Neural cell (in vitro differentiated cells): ENCODE measurements around the gene DCT.

Experiments
- CTCF ChIP-seq: fragments of 450-650 bp; IDR thresholded peaks from 2 replicates; pipeline ENCODE4 v1.5.1; 2014; ENCODE audit warnings: antibody characterized with exemption, mild to moderate bottlenecking, moderate library complexity; ENCODE audit not compliant: poor library complexity, severe bottlenecking
- EP300 ChIP-seq: fragments of 450-650 bp; conservative IDR thresholded peaks from 2 replicates; pipeline ENCODE4 v1.6.1; 2014; ENCODE audit warnings: antibody characterized with exemption, mild to moderate bottlenecking, moderate library complexity; ENCODE audit not compliant: poor library complexity, severe bottlenecking
- EZH2 ChIP-seq: fragments of 200-600, 300-800 bp; shearing (Covaris generic), sonication (generic); IDR thresholded peaks from 2 replicates; pipeline ENCODE4 v1.6.1; 2014; ENCODE audit warnings: antibody characterized with exemption, low read length, borderline replicate concordance, mild to moderate bottlenecking; ENCODE audit not compliant: insufficient read depth, poor library complexity, severe bottlenecking
- MXI1 ChIP-seq: fragments of 450-650 bp; conservative IDR thresholded peaks from 2 replicates; pipeline ENCODE4 v1.6.1; 2014; ENCODE audit warnings: antibody characterized with exemption, mild to moderate bottlenecking; ENCODE audit not compliant: poor library complexity, severe bottlenecking
- POLR2AphosphoS5 ChIP-seq: IDR thresholded peaks from 2 replicates; pipeline ENCODE4 v1.6.1; 2012
- RAD21 ChIP-seq: fragments of 450-650 bp; conservative IDR thresholded peaks from 2 replicates; pipeline ENCODE4 v1.6.1; 2014; ENCODE audit warnings: antibody characterized with exemption, mild to moderate bottlenecking, moderate library complexity
- REST ChIP-seq: IDR thresholded peaks from 2 replicates; pipeline ENCODE4 v1.6.1; 2012; ENCODE audit warnings: borderline replicate concordance
- SMC3 ChIP-seq: fragments of 450-650 bp; conservative IDR thresholded peaks from 2 replicates; pipeline ENCODE4 v1.6.1; 2014; ENCODE audit warnings: antibody characterized with exemption, mild to moderate bottlenecking, moderate library complexity; ENCODE audit not compliant: poor library complexity
- TAF1 ChIP-seq: IDR thresholded peaks from 2 replicates; pipeline ENCODE4 v1.6.1; 2012; ENCODE audit warnings: low read depth

- no peak for TF ChIP-seq CTCF
- TF ChIP-seq EZH2 = no peak
- no peak for TF ChIP-seq MXI1
- TF ChIP-seq POLR2AphosphoS5 = no peak
- peak; percentile 7 for TF ChIP-seq RAD21
- no peak for TF ChIP-seq TAF1
- TF ChIP-seq SMC3 = no peak
- TF ChIP-seq EP300 = no peak
- TF ChIP-seq REST = peak; percentile 21
These were observed 84.8 kb downstream of the DCT start for GRCh38 chr13:94394723-94395122.
